Kidney epithelial cell (primary cell): ENCODE results near the gene CYP2U1. TPM values are rescaled to one million over a fixed set of nuclear protein-coding genes. Genes with fewer than 3 reads are reported as not detected.
"Not testable (repeated sequence)": the region's sequence is repeated elsewhere in the genome, so short reads cannot be mapped to it uniquely, and the experiment has no call there.

Experiments
- DNase-seq: peaks from one replicate; pipeline ENCODE4 v3.0.0-alpha.2; 2010; ENCODE audit warnings: low read depth
- H3K27me3 ChIP-seq: 2 replicates; pipeline ENCODE4 v1.6.0; 2011; ENCODE audit warnings: low read length; ENCODE audit not compliant: control insufficient read depth, insufficient read depth
- H3K36me3 ChIP-seq: 2 replicates; pipeline ENCODE4 v1.5.1; 2011; ENCODE audit warnings: low read length; ENCODE audit not compliant: control insufficient read depth, insufficient read depth
- H3K4me3 ChIP-seq: 2 replicates; pipeline ENCODE4 v1.5.1; 2011; ENCODE audit warnings: low read depth, mild to moderate bottlenecking, control low read depth, low read length
- total RNA-seq: library from RNA; depleted of rRNA; stranded (reverse); fragments of >200 nt; gene quantifications from 2 replicates; pipeline ENCODE4 v1.2.3, GENCODE V29; 2015
- TF ChIP-seq, protein P1 (sequence below): IDR thresholded peaks from 2 replicates; pipeline ENCODE4 v1.5.1; 2011; ENCODE audit warnings: mild to moderate bottlenecking, moderate library complexity, low read length, control low read depth, inconsistent platforms; ENCODE audit not compliant: insufficient read depth, poor library complexity, severe bottlenecking

The CYP2U1 gene
- total RNA-seq, 1 donor from 2014 or later, result 11.8 TPM

DNA sequence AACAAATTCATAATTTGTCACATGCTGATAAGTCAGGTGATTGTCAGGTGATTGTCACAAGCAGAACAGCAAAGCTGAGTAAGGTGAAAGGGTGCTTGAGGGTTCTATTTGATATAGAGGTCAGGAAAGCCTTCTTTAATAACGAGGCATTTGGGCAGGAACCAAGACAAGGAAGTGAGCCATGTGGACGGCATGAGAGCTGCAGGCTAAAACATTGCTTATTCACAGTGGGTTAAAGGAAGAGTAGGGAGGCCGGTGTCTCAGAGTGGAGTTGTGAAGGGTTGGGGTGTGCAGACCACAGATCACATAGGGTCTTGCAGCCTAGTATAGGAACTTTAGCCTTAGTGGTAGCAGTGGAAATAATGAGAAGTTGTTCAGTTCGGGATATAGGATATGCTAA, 31.3 kb upstream of the CYP2U1 start:
- TF ChIP-seq, protein P1, sequence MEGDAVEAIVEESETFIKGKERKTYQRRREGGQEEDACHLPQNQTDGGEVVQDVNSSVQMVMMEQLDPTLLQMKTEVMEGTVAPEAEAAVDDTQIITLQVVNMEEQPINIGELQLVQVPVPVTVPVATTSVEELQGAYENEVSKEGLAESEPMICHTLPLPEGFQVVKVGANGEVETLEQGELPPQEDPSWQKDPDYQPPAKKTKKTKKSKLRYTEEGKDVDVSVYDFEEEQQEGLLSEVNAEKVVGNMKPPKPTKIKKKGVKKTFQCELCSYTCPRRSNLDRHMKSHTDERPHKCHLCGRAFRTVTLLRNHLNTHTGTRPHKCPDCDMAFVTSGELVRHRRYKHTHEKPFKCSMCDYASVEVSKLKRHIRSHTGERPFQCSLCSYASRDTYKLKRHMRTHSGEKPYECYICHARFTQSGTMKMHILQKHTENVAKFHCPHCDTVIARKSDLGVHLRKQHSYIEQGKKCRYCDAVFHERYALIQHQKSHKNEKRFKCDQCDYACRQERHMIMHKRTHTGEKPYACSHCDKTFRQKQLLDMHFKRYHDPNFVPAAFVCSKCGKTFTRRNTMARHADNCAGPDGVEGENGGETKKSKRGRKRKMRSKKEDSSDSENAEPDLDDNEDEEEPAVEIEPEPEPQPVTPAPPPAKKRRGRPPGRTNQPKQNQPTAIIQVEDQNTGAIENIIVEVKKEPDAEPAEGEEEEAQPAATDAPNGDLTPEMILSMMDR, result no peak

DNA sequence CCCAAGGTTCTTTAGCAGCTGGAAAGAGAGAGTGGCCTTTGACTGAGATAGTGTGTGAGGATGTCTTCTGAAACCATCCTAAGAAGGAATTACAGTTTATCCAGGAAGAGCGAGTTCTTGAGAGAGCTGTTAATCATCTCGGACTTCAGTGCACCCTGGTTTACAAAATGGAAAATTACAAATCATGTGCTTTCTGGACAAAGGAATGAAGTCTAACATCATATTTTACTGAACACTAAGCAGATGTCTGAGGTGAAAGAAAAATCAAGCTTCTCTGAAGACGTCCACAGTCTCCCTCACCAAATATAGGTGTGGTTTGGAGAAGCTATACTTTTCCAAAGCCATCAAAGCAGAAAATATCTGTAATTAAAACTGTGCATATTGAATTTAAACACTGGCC, 30.8 kb upstream of the CYP2U1 start:
- Histone ChIP-seq H3K4me3 (no peak overlapping the region), H3K27me3 (no peaks in the 10 kb centered on the region), H3K36me3 (no peaks in the 10 kb centered on the region)
- DNase-seq, result no peak
- TF ChIP-seq, protein P1, result no peak

More for the DNA sequence above, 31.3 kb upstream of the CYP2U1 start:
- DNase-seq, result no peak
- no peak overlapping the region for H3K4me3 ChIP-seq
- H3K36me3 ChIP-seq, result no peaks in the 10 kb centered on the region
- no peaks in the 10 kb centered on the region for H3K27me3 ChIP-seq

DNA sequence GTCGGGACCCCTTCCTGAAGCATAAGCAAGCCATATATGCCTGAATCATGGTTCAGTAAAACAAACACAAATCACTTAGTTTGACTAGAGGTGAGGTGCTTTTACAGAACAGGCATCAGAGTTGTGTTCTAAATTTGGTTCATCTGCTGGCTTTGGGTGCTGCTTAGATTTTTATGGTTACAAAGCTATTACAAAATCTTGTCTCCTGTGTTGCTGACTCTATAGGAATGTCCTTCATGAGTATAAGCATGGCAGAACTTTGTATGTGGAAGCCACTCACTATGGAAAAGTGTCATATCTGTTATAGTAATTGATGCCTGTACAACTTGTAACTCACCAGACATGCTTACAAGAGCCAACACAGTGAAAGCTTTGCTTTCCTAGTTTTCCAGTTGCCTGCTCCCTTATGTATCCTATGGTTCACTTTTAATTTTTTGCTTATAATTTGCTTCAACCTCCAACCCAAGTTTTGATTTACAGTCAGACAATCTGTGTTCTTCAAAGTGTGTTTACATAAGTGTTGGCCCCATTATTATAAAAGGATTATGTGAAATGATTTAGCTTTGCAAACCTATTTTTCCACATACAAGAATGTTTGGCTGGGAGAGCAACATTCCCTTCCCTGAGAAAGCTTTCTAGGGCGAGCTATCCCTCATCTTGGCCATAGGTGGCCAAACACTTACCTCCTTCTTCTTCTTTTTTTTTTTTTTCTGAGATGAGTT, 30.0 kb upstream of the CYP2U1 start:
- DNase-seq, result no peak
- no peaks in the 10 kb centered on the region for H3K36me3 ChIP-seq

DNA sequence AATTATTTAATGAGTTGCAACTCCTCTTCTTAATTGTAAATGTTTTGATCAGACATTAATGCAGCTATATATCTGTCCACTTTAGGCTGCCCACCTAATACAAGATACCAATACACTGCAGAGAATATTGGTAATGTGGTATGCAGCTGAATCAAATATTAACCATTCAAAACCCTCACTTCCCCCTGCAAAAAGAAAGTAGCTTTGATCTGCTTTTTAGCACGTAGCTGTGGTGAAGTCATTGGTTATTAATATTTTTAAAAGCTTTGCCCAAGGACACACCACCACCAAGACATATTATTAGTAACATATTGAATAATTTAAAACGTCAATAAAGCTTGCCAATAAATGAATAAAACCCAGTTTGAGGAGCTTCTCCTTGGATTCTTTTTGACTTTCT, 28.6 kb upstream of the CYP2U1 start:
- Histone ChIP-seq H3K4me3 (no peak overlapping the region), H3K36me3 (no peaks in the 10 kb centered on the region), H3K27me3 (no peaks in the 10 kb centered on the region)
- no peak for DNase-seq
- TF ChIP-seq, protein P1, result no peak

More for the DNA sequence above, 30.0 kb upstream of the CYP2U1 start:
- TF ChIP-seq, protein P1, result no peak
- no peaks in the 10 kb centered on the region for H3K27me3 ChIP-seq
- H3K4me3 ChIP-seq, result no peak overlapping the region

DNA sequence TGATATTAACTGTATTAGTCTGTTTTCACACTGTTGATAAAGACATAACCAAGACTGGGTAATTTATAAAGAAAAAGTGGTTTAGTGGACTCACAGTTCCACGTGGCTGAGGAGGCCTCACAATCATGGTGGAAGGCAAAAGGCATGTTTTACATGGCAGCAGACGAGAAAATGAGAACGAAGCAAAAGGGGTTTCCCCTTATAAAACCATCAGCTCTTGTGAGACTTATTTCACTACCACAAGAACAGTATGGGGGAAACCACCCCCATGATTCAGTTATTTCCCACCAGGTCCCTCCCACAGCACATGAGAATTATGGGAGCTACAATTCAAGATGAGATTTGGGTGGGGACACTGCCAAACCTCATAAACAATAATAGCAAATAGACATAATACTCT, 26.3 kb upstream of the CYP2U1 start:
- H3K4me3 ChIP-seq, H3K27me3 ChIP-seq, DNase-seq, H3K36me3 ChIP-seq: not testable (repeated sequence)

DNA sequence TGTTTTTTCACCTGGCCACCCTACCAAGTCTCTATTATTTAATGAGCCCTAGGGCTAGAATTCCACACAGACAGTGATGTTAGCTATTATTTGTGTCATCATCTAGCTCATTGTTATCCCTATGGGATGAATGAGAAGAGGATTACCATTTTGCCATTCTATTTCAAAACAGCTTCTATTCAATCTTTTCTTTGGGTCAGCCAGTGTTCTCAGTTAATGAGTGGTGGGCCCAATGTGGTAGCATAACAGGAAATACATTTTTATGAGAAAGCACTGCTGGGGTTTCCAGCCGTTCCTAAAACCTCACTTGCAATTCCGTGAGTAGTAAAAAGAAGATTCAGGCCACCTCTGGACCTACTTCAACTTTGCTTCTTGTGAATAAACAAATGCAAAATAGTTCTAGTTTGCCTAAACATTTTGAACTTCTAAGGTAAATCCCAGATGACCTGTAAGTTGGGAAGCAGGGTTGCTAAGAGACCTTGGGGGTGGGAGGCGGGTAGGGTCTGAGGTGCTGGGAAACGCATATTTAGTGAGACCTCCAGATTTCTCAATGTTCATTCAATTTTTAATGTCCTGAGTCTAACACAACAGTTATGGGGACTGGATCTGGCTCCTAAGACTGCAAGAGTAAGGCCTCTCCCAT, 24.8 kb upstream of the CYP2U1 start:
- no peak for DNase-seq
- no peaks in the 10 kb centered on the region for H3K27me3 ChIP-seq
- H3K4me3 ChIP-seq, result no peak overlapping the region
- TF ChIP-seq, protein P1, result no peak
- no peaks in the 10 kb centered on the region for H3K36me3 ChIP-seq
